ENCODE results near the gene PLPP3. TPM values are rescaled to one million over a fixed set of nuclear protein-coding genes. Genes with fewer than 3 reads are reported as not detected.

The PLPP3 gene
- polyA plus RNA-seq, 5 donors: 112 to 129 (median 120) TPM

- DNase-seq: no peak
Measured at GRCh38 chr1:56527548-56528302, 51.6 kb downstream of the PLPP3 start.

- no peak for DNase-seq
Measured at GRCh38 chr1:56526571-56527174, 52.7 kb downstream of the PLPP3 start.

GRCh38 chr1:56525489-56526041, 53.8 kb downstream of the PLPP3 start:
- no peak for DNase-seq

- DNase-seq: no peak
Measured at GRCh38 chr1:56524263-56524662, 55.1 kb downstream of the PLPP3 start.

- no peak for DNase-seq
Measured at GRCh38 chr1:56522680-56523079, 56.7 kb downstream of the PLPP3 start.

GRCh38 chr1:56520016-56520601, 59.3 kb downstream of the PLPP3 start:
- no peak for DNase-seq

- DNase-seq: no peak
Measured at GRCh38 chr1:56517404-56518130, 61.8 kb downstream of the PLPP3 start.

- DNase-seq: peak; percentile 42 to 43
Measured at GRCh38 chr1:56516539-56517252, 62.7 kb downstream of the PLPP3 start.

- no peak for DNase-seq
Measured at GRCh38 chr1:56515898-56516538, 63.3 kb downstream of the PLPP3 start.

- no peak for DNase-seq
Measured at GRCh38 chr1:56512724-56513494, 66.5 kb downstream of the PLPP3 start.

- no peak for DNase-seq
Measured at GRCh38 chr1:56511766-56512165, 67.6 kb downstream of the PLPP3 start.

- DNase-seq: no peak
Measured at GRCh38 chr1:56511364-56511763, 68.0 kb downstream of the PLPP3 start.

GRCh38 chr1:56510642-56511021, 68.7 kb downstream of the PLPP3 start:
- no peak for DNase-seq

GRCh38 chr1:56509713-56510641, 69.4 kb downstream of the PLPP3 start:
- no peak for DNase-seq

- no peak for DNase-seq
Measured at GRCh38 chr1:56508523-56508983, 70.8 kb downstream of the PLPP3 start.

GRCh38 chr1:56507925-56508522, 71.3 kb downstream of the PLPP3 start:
- no peak for DNase-seq

- DNase-seq: no peak
Measured at GRCh38 chr1:56506951-56507491, 72.3 kb downstream of the PLPP3 start.
